HG02938 (cell line): ENCODE results near the gene COL5A1.

Source experiments
- ATAC-seq: cut with Tn5 transposase; IDR thresholded peaks from one replicate; pipeline ENCODE4 v1.9.1; 2021; ENCODE audit warnings: mild to moderate bottlenecking, moderate library complexity; ENCODE audit not compliant: unreplicated experiment

COL5A1 gene

GRCh38 chr9:134641173-134641989, at the start of gene COL5A1:
Gene COL5A1 (plus strand): TSS chr9:134641803. CDS start chr9:134642188, 385 bp downstream.
- no peak for ATAC-seq

DNA sequence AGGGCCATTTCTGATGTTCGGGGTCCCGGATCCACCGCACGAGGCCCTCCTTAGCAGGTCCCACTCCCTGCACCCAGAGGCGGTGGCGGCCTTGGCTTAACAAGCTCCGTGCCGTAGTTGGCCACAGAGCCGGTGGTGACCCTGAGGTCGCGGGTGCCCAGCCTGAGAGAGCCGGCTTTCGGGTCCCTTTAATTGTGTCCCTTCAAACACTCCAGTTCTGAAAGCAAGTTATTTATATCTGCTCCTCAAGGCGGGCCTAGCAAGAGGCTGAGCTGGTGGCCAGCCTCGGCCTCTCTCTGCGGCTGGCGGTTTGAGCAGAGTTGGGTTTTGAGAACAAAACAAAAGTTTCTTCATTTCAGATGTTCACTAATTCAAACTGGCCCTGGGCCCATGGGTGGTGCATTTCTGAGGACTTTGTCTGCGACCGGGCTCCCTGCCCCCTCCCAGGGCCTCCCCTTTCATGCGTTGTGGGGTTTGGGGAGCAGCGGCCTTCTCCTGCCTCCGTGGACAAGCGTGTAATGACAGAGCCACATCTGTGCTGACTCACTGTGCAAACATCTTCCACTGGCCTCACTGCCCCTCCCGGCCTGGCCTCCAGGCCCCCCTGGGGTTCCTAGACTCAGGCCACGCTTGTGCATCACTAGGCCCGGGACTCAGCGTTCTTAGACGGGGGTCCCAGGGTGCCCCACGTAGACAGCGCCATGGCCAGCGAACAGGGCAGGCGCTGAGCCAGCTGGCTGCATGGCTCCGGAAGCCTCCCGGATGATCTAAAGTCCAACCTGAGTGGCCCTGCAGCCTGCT, 49.4 kb upstream of the COL5A1 start:
- ATAC-seq: no peak

- ATAC-seq: no peak
Observed at GRCh38 chr9:134592819-134593200, 48.8 kb upstream of the COL5A1 start.

GRCh38 chr9:134593286-134594077, 48.1 kb upstream of the COL5A1 start:
- ATAC-seq: no peak

DNA sequence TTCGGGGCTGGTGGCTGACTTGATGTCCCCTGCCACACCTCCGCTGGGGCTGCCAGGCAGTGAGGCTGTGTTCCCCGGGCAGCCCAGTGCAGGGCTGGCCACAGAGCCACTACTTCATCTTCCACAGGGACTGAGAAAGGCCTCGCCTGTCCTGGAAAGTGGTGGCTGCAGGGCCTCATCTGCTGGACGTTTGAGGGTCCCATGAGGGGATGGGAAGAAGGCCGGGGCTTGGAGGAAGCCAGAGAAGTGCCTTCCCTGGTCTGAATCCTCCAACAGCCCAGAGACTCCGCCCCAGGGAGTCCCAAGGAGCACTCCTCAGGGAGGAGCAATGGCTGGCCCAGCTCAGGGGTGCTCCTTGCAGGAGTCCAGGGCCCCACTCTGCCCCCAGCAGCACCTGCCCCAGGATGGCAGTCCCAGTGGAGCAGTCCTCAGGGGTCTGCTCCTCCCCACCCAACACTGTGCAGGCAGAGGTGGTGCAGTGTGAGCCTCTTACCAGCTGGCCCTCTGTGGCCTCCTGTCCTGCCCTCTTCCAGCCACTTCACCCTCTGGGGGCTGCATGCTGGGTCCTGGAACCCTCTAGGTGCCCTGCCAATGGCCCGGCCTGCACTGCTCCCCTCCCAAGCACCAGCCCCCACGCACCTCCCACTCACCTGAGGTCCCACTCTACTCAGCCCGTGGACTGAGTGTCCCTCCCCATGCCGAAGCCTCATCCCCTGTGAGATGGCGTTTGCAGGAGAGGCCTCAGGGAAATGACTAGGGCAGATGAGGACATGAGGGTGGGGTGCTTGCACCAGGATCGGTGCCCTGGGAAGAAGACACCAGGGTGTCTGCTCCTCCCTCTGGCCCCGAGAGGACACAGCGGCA, 47.3 kb upstream of the COL5A1 start:
- no peak for ATAC-seq

- ATAC-seq: no peak
Observed at GRCh38 chr9:134595014-134595413, 46.6 kb upstream of the COL5A1 start.

DNA sequence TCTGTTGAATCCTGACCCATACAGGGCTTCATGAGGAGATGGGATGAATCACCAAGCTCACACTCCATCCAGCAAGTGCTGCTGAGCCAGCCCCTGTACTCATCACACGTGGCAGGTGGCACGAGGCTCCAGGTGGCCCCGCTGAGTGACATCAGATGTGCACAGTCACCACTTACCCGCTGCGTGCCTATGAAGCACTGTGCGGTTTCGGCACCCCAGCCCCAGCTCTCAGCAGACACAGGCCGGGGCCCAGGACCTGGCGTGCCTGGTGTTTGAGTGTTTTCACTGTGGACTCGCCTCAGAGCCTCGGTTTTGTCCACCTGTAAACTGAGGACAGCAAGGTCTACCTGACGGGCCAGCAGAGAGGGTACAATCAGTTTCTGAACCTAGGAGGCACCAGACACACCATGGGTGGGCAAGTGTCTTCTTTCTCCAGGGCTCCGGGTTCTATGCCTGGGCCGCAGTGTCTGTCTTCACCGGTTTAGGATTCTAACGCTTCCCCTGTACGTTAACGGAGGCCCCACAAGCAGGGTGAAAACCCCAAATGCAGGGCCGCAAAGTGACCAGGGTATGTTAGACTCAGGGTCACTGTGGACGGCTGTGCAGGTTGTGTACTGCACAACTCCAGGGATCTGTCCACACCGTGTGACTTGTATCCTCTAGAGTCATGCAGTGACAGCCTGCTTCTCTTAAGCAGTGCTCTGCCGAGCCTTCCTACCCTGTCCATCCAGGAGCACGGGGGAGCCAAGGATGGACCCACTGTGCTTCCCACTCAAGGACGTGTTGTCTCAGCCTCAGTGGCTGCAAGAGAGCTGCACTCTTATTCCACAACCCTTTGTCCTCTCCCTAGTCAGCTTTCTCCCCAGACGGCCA, 44.3 kb upstream of the COL5A1 start:
- no peak for ATAC-seq

- no peak for ATAC-seq
Observed at GRCh38 chr9:134597957-134598883, 43.4 kb upstream of the COL5A1 start.

DNA sequence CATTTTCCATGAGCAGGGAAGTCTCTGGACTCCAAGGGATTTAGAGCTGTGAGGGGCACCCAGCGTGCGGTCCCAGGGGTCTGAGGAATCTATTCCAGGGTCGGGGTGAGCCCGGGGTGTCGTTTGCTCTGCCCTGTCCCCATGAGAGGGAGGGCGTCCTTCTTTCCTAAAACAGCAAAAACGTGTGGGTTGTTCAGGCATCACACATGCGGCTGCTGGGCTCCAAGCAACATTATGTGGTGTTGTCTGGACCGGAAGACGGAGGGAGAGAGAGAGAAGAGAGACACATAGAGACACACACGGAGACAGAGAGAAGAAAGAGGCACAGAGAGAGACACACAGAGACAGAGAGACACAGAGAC, 42.7 kb upstream of the COL5A1 start:
- no peak for ATAC-seq

DNA sequence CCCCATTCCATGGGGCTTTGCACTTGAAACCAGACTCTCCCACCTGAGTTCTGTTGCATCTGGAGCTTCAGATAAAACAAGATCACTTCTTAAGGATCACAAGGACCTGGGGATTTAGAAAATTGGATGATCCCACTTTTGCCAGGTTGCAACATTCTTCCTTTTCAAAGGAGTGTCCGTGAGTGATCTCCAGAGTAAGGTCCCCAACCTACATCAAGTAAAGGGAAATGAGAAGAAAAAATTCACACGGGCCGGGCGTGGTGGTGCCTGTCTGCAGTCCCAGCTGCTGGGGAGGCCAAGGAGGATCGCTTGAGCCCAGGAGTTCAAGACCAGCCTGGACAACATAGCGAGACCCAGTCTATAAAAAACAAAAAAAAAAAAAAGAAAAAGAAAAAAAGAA, 41.2 kb upstream of the COL5A1 start:
- ATAC-seq: no peak

- ATAC-seq: no peak
Observed at GRCh38 chr9:134600836-134601638, 40.6 kb upstream of the COL5A1 start.

DNA sequence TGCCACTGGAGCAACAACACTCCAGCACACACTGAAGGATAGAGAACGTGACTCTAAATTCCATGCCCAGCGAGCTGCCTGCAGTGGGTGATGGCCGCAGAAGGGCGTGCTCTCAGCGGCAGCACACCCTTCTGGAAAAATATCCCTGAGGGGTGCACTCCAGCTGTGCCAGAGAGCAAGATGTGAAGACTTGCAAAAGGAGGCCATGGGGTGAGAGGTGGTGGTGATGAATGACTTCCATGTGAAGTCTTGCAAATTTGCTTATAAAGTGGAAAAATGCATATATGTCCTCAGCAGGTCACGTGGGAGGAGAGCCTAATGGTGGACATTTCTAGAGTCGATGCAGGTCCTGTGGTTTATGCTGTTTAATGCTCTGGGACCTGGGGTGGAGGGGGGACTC, 39.8 kb upstream of the COL5A1 start:
- no peak for ATAC-seq

DNA sequence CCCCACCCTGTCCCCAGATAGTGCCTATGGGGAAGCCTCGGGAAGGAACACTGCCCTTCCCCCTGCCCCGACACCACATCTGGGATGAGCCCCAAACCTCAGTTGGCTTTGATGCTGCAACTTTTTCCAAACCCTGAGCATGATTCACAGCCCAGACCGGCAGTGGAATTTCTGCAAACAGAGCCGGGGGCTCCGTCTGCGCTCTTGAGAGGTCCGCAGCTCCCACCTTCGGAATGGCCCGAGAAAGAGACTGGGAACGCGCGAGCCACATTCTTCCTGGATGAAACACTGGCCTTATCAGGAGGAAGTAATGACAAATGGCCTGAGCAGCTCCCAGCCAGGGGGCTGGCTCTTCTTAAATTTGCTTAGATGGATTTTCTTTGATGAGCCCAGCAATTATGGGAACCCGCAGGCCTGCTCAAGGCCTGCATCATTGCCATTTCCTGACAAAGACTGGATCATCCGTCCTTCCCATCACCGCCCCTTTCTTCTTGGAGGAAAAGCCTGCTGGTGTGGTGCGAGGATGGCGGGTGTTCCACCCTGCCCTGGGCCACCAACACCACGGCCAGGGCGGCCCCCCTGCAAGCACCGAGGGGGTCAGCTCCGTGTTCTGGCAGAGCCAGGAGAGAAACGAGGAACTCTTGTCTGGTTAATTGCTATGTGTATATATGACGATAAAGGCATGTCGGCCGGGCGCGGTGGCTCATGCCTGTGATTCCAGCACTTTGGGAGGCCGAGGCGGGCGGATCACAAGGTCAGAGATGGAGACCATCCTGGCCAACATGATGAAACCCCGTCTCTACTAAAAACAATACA, 38.8 kb upstream of the COL5A1 start:
- ATAC-seq: no peak

DNA sequence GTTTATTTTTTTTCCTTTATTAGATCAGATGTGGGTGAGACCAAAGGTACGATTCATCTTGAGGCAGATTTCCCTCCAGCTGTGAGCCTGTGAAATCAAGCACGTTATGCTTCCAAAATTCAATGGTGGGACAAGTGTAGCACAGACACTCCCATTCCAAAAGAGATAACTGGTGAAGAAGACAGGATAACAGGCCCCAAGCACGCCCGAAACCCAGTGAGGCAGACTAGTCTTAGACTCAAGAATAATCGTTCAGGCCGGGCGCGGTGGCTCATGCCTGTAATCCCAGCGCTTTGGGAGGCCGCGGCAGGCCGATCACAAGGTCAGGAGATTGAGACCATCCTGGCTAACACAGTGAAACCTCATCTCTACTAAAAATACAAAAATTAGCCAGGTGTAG, 36.8 kb upstream of the COL5A1 start:
- no peak for ATAC-seq

- no peak for ATAC-seq
Observed at GRCh38 chr9:134605351-134605965, 36.1 kb upstream of the COL5A1 start.

DNA sequence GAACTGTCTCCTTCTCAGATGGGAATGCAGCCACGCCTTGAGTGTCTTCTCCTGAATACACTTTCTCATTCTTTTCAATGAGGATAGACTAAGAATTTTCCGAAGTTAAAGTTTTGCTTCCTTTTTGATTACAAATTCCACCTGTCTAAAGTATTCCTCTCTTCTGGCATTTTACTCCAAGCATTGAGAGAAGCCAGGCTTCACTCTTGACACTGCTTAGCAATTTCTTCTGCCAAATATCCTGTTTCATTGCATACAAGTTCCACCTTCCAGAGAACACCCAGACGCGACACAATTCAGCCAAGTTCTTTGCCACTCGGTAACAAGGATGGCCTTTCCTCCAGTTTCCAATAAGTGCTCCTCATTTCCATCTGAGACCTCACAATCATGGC, 35.6 kb upstream of the COL5A1 start:
- ATAC-seq: no peak
